M059J (cell line): Measurements from ENCODE around the gene INPP4A. TPM values are rescaled to one million over a fixed set of nuclear protein-coding genes. Genes with fewer than 3 reads are reported as not detected.

ENCODE experiments used
- DNase-seq: peaks from one replicate; pipeline ENCODE4 v3.0.0-alpha.2; 2012; ENCODE audit warnings: low read depth
- total RNA-seq: library from RNA; depleted of rRNA; stranded (reverse); fragments of >200 nt; shearing (Covaris generic); gene quantifications from 2 replicates; pipeline ENCODE4 v1.2.3, GENCODE V29; 2014

Gene INPP4A
- total RNA-seq, 1 experiment from 2014 or later, result 14.3 TPM

GRCh38 chr2:98436734-98437133, 7.9 kb upstream of the INPP4A start:
- no peak for DNase-seq

GRCh38 chr2:98438190-98439133, 6.2 kb upstream of the INPP4A start:
- no peak for DNase-seq

- DNase-seq, result no peak
Measured at GRCh38 chr2:98441706-98442450, 2.8 kb upstream of the INPP4A start.

GRCh38 chr2:98442488-98442887, 2.2 kb upstream of the INPP4A start:
- DNase-seq, result no peak

GRCh38 chr2:98445177-98445682, 572 bp downstream of the INPP4A start:
- DNase-seq, result no peak

GRCh38 chr2:98445683-98446581, 1.3 kb downstream of the INPP4A start:
- DNase-seq, result no peak

- no peak for DNase-seq
Measured at GRCh38 chr2:98446850-98447249, 2.2 kb downstream of the INPP4A start.

- DNase-seq, result no peak
Measured at GRCh38 chr2:98448441-98449145, 3.9 kb downstream of the INPP4A start.

GRCh38 chr2:98452396-98453027, 7.9 kb downstream of the INPP4A start:
- DNase-seq, result no peak

GRCh38 chr2:98453083-98453482, 8.4 kb downstream of the INPP4A start:
- DNase-seq, result no peak

GRCh38 chr2:98453531-98453930, 8.9 kb downstream of the INPP4A start:
- no peak for DNase-seq

GRCh38 chr2:98454073-98454472, 9.4 kb downstream of the INPP4A start:
- no peak for DNase-seq

- peak; percentile 64 for DNase-seq
Measured at GRCh38 chr2:98454500-98455235, 10.0 kb downstream of the INPP4A start.

- DNase-seq, result peak; percentile 82
Measured at GRCh38 chr2:98455494-98455976, 10.9 kb downstream of the INPP4A start.

- peak; percentile 96 for DNase-seq
Measured at GRCh38 chr2:98457045-98457696, 12.5 kb downstream of the INPP4A start.

- peak; percentile 75 for DNase-seq
Measured at GRCh38 chr2:98458207-98458606, 13.5 kb downstream of the INPP4A start.

GRCh38 chr2:98458667-98459380, 14.2 kb downstream of the INPP4A start:
- DNase-seq, result no peak

GRCh38 chr2:98459496-98460175, 15.0 kb downstream of the INPP4A start:
- no peak for DNase-seq
